Right atrium auricular region (tissue), 2 donors: ENCODE measurements around the gene ZBED5. TPM values are rescaled to one million over a fixed set of nuclear protein-coding genes. Genes with fewer than 3 reads are reported as not detected.

Experiments used
- DNase-seq: peaks from one replicate; pipeline ENCODE4 v3.0.0-alpha.2; 2019; ENCODE audit warnings: low spot score
- H3K27ac ChIP-seq, 2 donors: fragments of 200-600 bp; sonication (generic); 1 replicate in 1 of 2; 2 replicates in 1 of 2; pipeline ENCODE4 v1.5.1; 2016 to 2019
- H3K27me3 ChIP-seq, 2 donors: fragments of 200-600 bp; sonication (generic); one replicate each; pipeline versions ENCODE4 v1.5.1 to v1.6.0; 2017 to 2019
- H3K36me3 ChIP-seq: fragments of 200-600 bp; sonication (generic); one replicate; pipeline ENCODE4 v1.5.1; 2016
- H3K4me1 ChIP-seq, 2 donors: fragments of 200-600 bp; sonication (generic); one replicate each; pipeline versions ENCODE4 v1.5.1 to v1.6.0; 2017 to 2019
- H3K4me3 ChIP-seq, 2 donors: fragments of 200-600 bp; sonication (generic); 1 replicate in 1 of 2; 2 replicates in 1 of 2; pipeline ENCODE4 v1.5.1; 2017 to 2019; ENCODE audit warnings: mild to moderate bottlenecking in 1 of 2, moderate library complexity in 1 of 2
- H3K9me3 ChIP-seq, 2 donors: fragments of 200-600 bp; sonication (generic); one replicate each; pipeline ENCODE4 v1.5.1; 2019
- CTCF ChIP-seq, 2 donors: fragments of 200-600 bp; sonication (generic); IDR thresholded peaks; one replicate each; pipeline ENCODE4 v1.5.1; 2019; ENCODE audit warnings: antibody characterized with exemption in 2 of 2
- total RNA-seq, 2 donors: library from RNA; depleted of rRNA; stranded (reverse); fragments of >200 nt; gene quantifications; one replicate each; pipeline ENCODE4 v1.1.0, GENCODE V29; 2016

ZBED5 gene
- total RNA-seq, 2 donors from 2014 or later: 22.4 to 28.3 TPM

GRCh38 chr11:10898763-10899025 lies 40.8 kb upstream of the ZBED5 start:
- H3K9me3 ChIP-seq: no peaks in the 10 kb centered on the region
- no peak overlapping the region for H3K4me3 ChIP-seq

GRCh38 chr11:10898003-10898762 lies 40.3 kb upstream of the ZBED5 start:
- peak overlapping the region; percentile 90 to 92 for H3K27ac ChIP-seq
- DNase-seq: no peak
- no peaks in the 10 kb centered on the region for H3K36me3 ChIP-seq
- H3K4me1 ChIP-seq: peaks cover 0 to 55% of the 10 kb centered on the region in 2 donors
- H3K4me3 ChIP-seq: no peak overlapping the region
- no peaks in the 10 kb centered on the region for H3K9me3 ChIP-seq
- H3K27me3 ChIP-seq: no peaks in the 10 kb centered on the region
- no peak for TF ChIP-seq CTCF (IDR thresholded peaks at IDR 0.05)

More at GRCh38 chr11:10898763-10899025, 40.8 kb upstream of the ZBED5 start:
- Histone ChIP-seq H3K27me3 (no peaks in the 10 kb centered on the region), H3K27ac (peak overlapping the region; percentile 90 to 92), H3K36me3 (no peaks in the 10 kb centered on the region), H3K4me1 (peaks cover 0 to 50% of the 10 kb centered on the region in 2 donors)
- no peak for DNase-seq
- no peak for TF ChIP-seq CTCF (IDR thresholded peaks at IDR 0.05)

GRCh38 chr11:10897150-10897549 lies 39.3 kb upstream of the ZBED5 start:
- Histone ChIP-seq H3K27ac (no peak overlapping the region), H3K4me3 (no peak overlapping the region), H3K9me3 (no peaks in the 10 kb centered on the region), H3K27me3 (no peaks in the 10 kb centered on the region), H3K36me3 (no peaks in the 10 kb centered on the region), H3K4me1 (peaks cover 0 to 55% of the 10 kb centered on the region in 2 donors)
- DNase-seq: no peak
- TF ChIP-seq CTCF (IDR thresholded peaks at IDR 0.05): no peak

GRCh38 chr11:10896493-10896892 lies 38.6 kb upstream of the ZBED5 start:
- Histone ChIP-seq H3K27ac (no peak overlapping the region), H3K36me3 (no peaks in the 10 kb centered on the region), H3K27me3 (no peaks in the 10 kb centered on the region), H3K4me3 (no peak overlapping the region), H3K4me1 (peaks cover 0 to 55% of the 10 kb centered on the region in 2 donors), H3K9me3 (no peaks in the 10 kb centered on the region)
- no peak for TF ChIP-seq CTCF (IDR thresholded peaks at IDR 0.05)
- DNase-seq: no peak

- Histone ChIP-seq H3K27me3 (no peaks in the 10 kb centered on the region), H3K27ac (no peak overlapping the region), H3K4me1 (peaks cover 0 to 45% of the 10 kb centered on the region in 2 donors), H3K9me3 (no peaks in the 10 kb centered on the region), H3K4me3 (no peak overlapping the region), H3K36me3 (no peaks in the 10 kb centered on the region)
- no peak for TF ChIP-seq CTCF (IDR thresholded peaks at IDR 0.05)
- no peak for DNase-seq
Measured at GRCh38 chr11:10895285-10895684, 37.4 kb upstream of the ZBED5 start.

- H3K4me3 ChIP-seq: no peak overlapping the region
- peaks cover 0 to 39% of the 10 kb centered on the region in 2 donors for H3K4me1 ChIP-seq
- H3K9me3 ChIP-seq: no peaks in the 10 kb centered on the region
- H3K27ac ChIP-seq: peak overlapping the region; percentile 21 to 77
- no peaks in the 10 kb centered on the region for H3K27me3 ChIP-seq
- TF ChIP-seq CTCF (IDR thresholded peaks at IDR 0.05): no peak
- no peaks in the 10 kb centered on the region for H3K36me3 ChIP-seq
- no peak for DNase-seq
Measured at GRCh38 chr11:10894666-10895065, 36.8 kb upstream of the ZBED5 start.
